Thyroid gland (tissue), 4 donors: ENCODE results near the gene MOB2. TPM values are rescaled to one million over a fixed set of nuclear protein-coding genes. Genes with fewer than 3 reads are reported as not detected.
"Not testable (repeated sequence)": the region's sequence is repeated elsewhere in the genome, so short reads cannot be mapped to it uniquely, and the experiment has no call there.

Experiments
- DNase-seq, 2 donors: peaks; one replicate each; pipeline ENCODE4 v3.0.0-alpha.2; 2019
- H3K27ac ChIP-seq, 3 donors: fragments of 200-600 bp; sonication (generic); 1 replicate in 2 of 3; 2 replicates in 1 of 3; pipeline ENCODE4 v1.5.1; 2016 to 2019; ENCODE audit warnings: mild to moderate bottlenecking in 1 of 3, moderate library complexity in 1 of 3
- H3K27me3 ChIP-seq: fragments of 200-600 bp; sonication (generic); one replicate; pipeline ENCODE4 v1.5.1; 2019
- H3K36me3 ChIP-seq, 2 donors: fragments of 200-600 bp; sonication (generic); one replicate each; pipeline ENCODE4 v1.5.1; 2016 to 2019
- H3K4me1 ChIP-seq, 2 donors: fragments of 200-600 bp; sonication (generic); one replicate each; pipeline ENCODE4 v1.5.1; 2017 to 2019
- H3K4me3 ChIP-seq, 3 donors: fragments of 200-600 bp; sonication (generic); replicated peaks in 1 of 3; 1 replicate in 2 of 3; 2 replicates in 1 of 3; pipeline ENCODE4 v1.5.1; 2016; ENCODE audit warnings: mild to moderate bottlenecking in 1 of 3
- H3K9me3 ChIP-seq: fragments of 200-600 bp; sonication (generic); one replicate; pipeline ENCODE4 v1.5.1; 2017
- CTCF ChIP-seq, 6 experiments: fragments of 200-600 bp in 3 of 6; fragments of 450-650 bp in 3 of 6; sonication (generic) in 3 of 6; IDR thresholded peaks; one replicate each; pipeline ENCODE4 v1.5.1; 2016 to 2019; ENCODE audit warnings: antibody characterized with exemption in 6 of 6, mild to moderate bottlenecking in 2 of 6, inconsistent platforms in 1 of 6, moderate library complexity in 1 of 6
- POLR2A ChIP-seq, 2 donors: fragments of 450-650 bp; IDR thresholded peaks; one replicate each; pipeline ENCODE4 v1.6.1; 2017; ENCODE audit warnings: antibody characterized with exemption in 2 of 2, mild to moderate bottlenecking in 2 of 2, moderate library complexity in 1 of 2
- WGBS, 2 donors: methylation state at CpG; one replicate each; pipeline ENCODE4 v1.1.5; 2017; 5-methylcytosine and 5-hydroxymethylcytosine counted together
- intact Hi-C: fragments of 100-400 bp; cut with DNase I; formaldehyde crosslinking; loops from one replicate; pipeline ENCODE4 v1.15.1; 2023
- total RNA-seq, 4 donors: library from RNA; depleted of rRNA; stranded (reverse); fragments of >200 nt; gene quantifications; one replicate each; pipeline ENCODE4 v1.2.3, GENCODE V29; 2016

MOB2 gene
- total RNA-seq, 4 donors from 2014 or later = 25.6 to 45.8 (median 30.1) TPM

- H3K9me3 ChIP-seq = no peaks in the 10 kb centered on the region
- DNase-seq = no peak
- H3K27ac ChIP-seq = no peak overlapping the region
- H3K27me3 ChIP-seq = no peaks in the 10 kb centered on the region
- TF ChIP-seq CTCF (IDR thresholded peaks at IDR 0.05) (no peak), POLR2A (IDR thresholded peaks at IDR 0.05) (no peak)
- intact Hi-C loops = no loop called here
- H3K4me3 ChIP-seq = no peak overlapping the region
- H3K4me1 ChIP-seq = peaks cover 67 to 75% of the 10 kb centered on the region in 2 donors
- WGBS, 2 donors = 83 to 87% methylated on average over 10 to 11 of the region's 11 CpGs
- no peaks in the 10 kb centered on the region for H3K36me3 ChIP-seq
These were observed 24.3 kb upstream of the MOB2 start for GRCh38 chr11:1510928-1511327.

DNA sequence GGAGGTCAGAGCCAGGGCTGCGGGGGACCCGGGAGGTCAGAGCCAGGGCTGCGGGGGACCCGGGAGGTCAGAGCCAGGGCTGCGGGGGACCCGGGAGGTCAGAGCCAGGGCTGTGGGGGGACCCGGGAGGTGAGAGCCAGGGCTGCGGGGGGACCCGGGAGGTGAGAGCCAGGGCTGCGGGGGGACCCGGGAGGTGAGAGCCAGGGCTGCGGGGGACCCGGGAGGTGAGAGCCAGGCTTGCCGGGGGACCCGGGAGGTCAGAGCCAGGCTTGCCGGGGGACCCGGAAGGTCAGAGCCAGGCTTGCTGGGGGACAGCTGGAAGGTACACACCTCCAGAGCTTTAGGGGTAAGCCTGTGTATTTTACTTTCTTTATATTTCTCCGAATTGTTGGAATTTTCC is 23.8 kb upstream of the MOB2 start:
- H3K27ac ChIP-seq, DNase-seq, intact Hi-C loops, H3K9me3 ChIP-seq, H3K36me3 ChIP-seq, H3K27me3 ChIP-seq, H3K4me3 ChIP-seq: not testable (repeated sequence)
- H3K4me1 ChIP-seq = peaks cover 62 to 74% of the 10 kb centered on the region in 2 donors
- WGBS, 2 donors = 77 to 92% methylated on average over 4 to 10 of the region's 18 CpGs

DNA sequence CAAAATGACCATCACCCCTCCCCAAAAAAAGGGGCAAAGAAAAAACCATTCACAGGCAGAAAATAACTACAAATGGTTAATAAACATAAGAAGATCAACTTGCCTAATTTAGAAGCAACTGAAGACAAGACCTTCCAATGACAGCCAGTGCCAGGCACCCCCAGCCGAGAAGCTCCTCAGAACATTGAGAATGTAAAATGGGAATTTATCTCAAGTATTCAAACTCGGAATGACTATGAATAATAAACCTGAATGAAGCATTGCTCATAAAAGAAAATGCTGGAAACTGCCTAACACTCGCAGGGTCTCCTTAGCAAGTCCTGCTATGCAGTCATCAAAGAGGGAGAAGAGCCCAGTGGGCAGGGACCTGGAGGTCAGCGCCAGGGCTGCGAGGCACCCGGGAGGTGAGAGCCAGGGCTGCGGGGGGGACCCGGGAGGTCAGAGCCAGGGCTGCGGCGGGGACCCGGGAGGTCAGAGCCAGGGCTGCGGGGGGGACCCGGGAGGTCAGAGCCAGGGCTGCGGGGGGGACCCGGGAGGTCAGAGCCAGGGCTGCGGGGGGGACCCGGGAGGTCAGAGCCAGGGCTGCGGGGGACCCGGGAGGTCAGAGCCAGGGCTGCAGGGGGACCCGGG is 23.2 kb upstream of the MOB2 start:
- H3K4me1 ChIP-seq = peaks cover 55 to 68% of the 10 kb centered on the region in 2 donors
- no peak for DNase-seq

DNA sequence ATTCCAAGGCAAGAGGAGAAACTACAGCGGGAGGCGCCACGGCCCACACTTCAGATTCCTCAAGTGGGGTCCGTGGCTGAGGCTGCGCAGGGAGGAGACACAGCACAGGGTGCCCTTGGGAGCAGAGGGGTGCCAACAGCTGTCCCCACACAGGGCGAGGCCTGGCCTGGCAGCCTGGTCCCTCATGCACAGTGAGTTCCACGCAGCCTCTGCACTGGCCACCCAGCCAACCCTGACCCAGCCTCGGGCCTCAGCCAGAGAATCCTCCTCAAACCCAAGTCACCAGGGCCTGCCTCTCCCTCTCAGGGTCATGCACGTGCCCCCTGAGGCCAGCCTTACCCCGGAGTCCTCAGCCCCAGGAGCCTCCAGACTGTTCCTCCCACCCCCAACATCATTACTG is 22.4 kb upstream of the MOB2 start:
- intact Hi-C loops = no loop called here
- TF ChIP-seq POLR2A (IDR thresholded peaks at IDR 0.05) (no peak), CTCF (IDR thresholded peaks at IDR 0.05) (no peak)
- Histone ChIP-seq H3K9me3 (no peaks in the 10 kb centered on the region), H3K4me3 (no peak overlapping the region), H3K36me3 (no peaks in the 10 kb centered on the region), H3K27me3 (no peaks in the 10 kb centered on the region), H3K4me1 (peaks cover 51 to 68% of the 10 kb centered on the region in 2 donors), H3K27ac (peak overlapping the region in 2 of 3 donors; percentile 38 to 53)
- peak; percentile 51 to 64 for DNase-seq
- WGBS, 2 donors = 65 to 83% methylated on average over 7 to 10 of the region's 10 CpGs

More for the DNA sequence above, 23.2 kb upstream of the MOB2 start:
- Histone ChIP-seq H3K4me3 (no peak overlapping the region), H3K9me3 (no peaks in the 10 kb centered on the region), H3K27me3 (no peaks in the 10 kb centered on the region), H3K27ac (no peak overlapping the region), H3K36me3 (no peaks in the 10 kb centered on the region)
- TF ChIP-seq POLR2A (IDR thresholded peaks at IDR 0.05) (no peak), CTCF (IDR thresholded peaks at IDR 0.05) (no peak)
- 74% methylated on average over 8 of the region's 20 CpGs for WGBS, 2 donors
- intact Hi-C loops = no loop called here

GRCh38 chr11:1508491-1508891 is 21.9 kb upstream of the MOB2 start:
- Histone ChIP-seq H3K9me3 (no peaks in the 10 kb centered on the region), H3K36me3 (no peaks in the 10 kb centered on the region), H3K27me3 (no peaks in the 10 kb centered on the region), H3K4me1 (peaks cover 51 to 68% of the 10 kb centered on the region in 2 donors), H3K4me3 (no peak overlapping the region), H3K27ac (peak overlapping the region; percentile 38 to 53 (median 39))
- no peak for TF ChIP-seq CTCF (IDR thresholded peaks at IDR 0.05)
- no peak for TF ChIP-seq POLR2A (IDR thresholded peaks at IDR 0.05)
- WGBS, 2 donors = 79% methylated on average over 6 to 9 of the region's 15 CpGs
- DNase-seq = no peak
- intact Hi-C loops = no loop called here
